ENCODE data around the gene TEX53.

- TF ChIP-seq, protein P1, sequence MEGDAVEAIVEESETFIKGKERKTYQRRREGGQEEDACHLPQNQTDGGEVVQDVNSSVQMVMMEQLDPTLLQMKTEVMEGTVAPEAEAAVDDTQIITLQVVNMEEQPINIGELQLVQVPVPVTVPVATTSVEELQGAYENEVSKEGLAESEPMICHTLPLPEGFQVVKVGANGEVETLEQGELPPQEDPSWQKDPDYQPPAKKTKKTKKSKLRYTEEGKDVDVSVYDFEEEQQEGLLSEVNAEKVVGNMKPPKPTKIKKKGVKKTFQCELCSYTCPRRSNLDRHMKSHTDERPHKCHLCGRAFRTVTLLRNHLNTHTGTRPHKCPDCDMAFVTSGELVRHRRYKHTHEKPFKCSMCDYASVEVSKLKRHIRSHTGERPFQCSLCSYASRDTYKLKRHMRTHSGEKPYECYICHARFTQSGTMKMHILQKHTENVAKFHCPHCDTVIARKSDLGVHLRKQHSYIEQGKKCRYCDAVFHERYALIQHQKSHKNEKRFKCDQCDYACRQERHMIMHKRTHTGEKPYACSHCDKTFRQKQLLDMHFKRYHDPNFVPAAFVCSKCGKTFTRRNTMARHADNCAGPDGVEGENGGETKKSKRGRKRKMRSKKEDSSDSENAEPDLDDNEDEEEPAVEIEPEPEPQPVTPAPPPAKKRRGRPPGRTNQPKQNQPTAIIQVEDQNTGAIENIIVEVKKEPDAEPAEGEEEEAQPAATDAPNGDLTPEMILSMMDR (IDR thresholded peaks at IDR 0.05; ENCODE audit: poor library complexity, severe bottlenecking) = no peak
- no peak for TF ChIP-seq TAF1 (IDR thresholded peaks at IDR 0.05; ENCODE audit: low read depth)
Observed at GRCh38 chr9:114652776-114653555, 4.6 kb downstream of the TEX53 start.
